GM12801 (cell line): Measurements from ENCODE around the gene ENTPD7.

Source experiments
- CTCF ChIP-seq: IDR thresholded peaks from one replicate; pipeline ENCODE4 v1.5.1; 2011; ENCODE audit warnings: control low read depth; ENCODE audit not compliant: insufficient read length; ENCODE audit errors: extremely low read depth

ENTPD7 gene

DNA sequence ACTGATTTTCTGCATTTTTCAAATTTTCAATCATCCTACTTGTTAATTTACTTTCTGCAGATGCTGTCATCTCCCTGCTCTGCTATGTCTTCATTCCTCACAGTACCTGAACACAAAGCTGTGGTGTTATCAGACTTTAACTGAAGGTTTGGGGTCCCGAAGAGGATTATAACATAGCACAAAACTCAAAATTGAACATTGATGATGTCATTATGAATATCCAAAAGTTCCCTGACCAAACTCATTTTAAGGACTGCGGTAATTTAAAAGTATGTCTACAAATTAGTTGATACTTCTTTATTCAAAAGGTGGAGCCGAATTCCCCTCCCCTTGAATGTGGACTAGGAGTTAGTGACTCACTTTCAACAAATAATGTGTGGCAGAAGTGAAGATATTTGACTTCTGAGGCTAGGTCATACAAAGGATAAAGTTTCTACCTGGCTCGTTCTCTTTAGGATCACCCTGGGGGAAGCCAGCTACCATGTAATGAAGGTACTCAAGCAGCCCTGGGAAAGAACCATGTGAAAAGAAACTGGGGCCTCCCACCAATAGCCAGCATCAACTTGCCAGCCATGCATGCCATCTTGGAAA lies 6.4 kb upstream of the ENTPD7 start:
- TF ChIP-seq CTCF, result no peak

DNA sequence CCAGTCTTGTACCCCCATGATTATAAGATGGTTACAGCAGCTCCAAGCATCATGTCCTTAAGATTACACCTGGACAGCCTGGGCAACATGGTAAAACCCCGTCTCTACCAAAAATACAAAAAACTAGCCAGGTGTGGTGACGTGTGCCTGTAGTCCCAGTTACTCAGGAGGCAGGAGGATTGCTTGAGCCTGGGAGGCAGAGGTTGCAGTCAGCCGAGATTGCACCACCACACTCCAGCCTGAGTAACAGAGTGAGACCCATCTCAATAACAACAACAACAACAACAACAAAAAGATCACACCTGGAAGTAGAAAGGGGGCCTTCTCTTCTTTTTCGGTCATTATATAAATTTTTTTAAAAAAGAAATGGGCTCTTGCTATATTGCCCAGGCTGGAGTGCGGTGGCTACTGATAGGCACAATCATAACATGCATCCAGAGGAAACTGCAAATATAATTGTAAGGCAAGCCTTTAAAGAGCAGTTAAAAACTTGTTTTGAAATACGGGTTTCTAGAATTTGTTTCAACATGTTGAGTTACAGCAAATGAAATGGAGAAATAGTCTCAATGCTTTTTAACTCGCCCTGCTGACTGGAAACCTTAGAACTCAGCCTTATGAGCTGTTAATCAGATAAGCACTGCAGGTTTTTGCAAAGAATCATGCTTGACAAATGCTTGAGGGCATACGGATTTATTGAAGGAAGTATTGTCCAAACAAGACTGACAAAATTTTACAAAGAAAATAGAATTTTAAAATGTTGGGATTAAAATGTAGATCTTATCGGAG lies 4.7 kb upstream of the ENTPD7 start:
- no peak for TF ChIP-seq CTCF

DNA sequence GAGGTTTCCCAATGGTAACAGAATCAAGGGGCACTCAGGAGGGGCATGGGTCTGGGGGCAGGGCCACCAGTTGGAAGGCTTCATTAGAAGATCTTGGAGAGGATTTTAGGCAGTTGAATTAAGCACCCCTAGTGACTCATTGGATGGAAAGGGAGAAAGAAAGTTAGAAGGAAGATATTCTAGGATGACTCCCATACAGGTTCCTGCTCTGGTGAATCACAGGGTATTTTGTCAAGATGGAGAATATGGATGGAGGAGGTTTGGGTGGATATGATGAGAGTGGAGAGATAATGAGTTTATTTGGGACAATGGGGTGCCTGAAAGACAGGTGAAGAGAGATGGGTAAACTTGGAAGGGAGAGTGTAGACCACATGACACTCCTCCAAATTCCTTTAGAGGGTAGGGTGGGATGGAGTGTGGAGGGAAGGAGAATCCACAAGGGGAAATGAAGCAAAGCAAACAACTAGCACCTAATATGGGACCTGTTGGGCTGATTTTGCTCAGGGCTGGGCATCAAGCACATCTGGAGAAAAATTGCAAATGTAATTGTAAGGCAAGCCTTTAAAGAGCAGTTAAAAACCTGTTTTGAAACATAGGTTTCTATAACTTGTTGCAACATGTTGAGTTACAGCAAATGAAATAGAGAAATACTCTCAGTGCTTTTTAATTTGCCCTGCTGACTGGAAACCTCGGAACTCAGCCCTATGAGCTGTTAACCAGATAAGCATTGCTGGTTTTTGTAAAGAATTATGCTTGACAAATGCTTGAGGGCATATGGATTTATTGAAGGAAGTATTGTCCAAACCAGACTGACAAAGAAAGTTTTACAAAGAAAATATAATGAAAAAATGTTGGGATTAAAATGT lies 2.9 kb upstream of the ENTPD7 start:
- TF ChIP-seq CTCF, result no peak

GRCh38 chr10:99658622-99659030 lies 683 bp upstream of the ENTPD7 start:
- TF ChIP-seq CTCF, result no peak

GRCh38 chr10:99659868-99660366 lies 608 bp downstream of the ENTPD7 start:
- TF ChIP-seq CTCF, result no peak

DNA sequence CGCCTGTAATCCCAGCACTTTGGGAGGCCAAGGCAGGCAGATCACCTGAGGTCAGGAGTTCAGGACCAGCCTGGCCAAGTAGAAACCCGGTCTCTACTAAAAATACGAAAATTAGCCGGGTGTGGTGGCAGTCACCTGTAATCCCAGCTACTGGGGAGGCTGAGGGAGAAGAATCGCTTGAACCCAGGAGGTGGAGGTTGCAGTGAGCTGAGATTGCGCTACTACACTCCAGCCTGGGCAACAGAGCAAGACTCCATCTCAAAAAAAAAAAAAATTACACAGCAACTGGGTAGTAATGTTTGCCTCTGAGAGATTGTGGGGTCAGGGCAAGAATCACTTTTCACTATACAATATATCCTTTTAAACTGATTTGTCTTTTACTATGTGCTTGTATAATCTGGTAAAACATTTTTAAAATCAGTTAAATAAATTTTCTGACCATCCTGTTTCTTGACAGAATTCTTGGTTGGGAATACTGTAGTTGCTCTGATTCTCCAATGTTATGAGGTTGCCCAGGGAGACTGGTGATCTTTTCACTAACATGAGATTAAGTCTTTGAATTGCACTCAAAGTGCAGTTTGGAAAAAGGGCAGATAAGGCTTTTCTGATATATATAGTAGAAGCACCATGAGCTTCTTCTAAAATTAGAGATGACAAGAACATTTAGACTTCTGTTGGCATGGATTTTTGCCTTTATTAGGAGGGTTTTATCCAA lies 1.5 kb downstream of the ENTPD7 start:
- no peak for TF ChIP-seq CTCF

- no peak for TF ChIP-seq CTCF
Observed at GRCh38 chr10:99661377-99661763, 2.1 kb downstream of the ENTPD7 start.
